Activated T-cell treated with anti-CD3 and anti-CD28 coated beads, Interleukin-2, amount 50 U/mL, for 72 hours (primary cell): ENCODE results near the gene NMRK1. TPM values are rescaled to one million over a fixed set of nuclear protein-coding genes. Genes with fewer than 3 reads are reported as not detected.
A peak's percentile ranks its signal among the peaks of the same experiment; 100 is the strongest.

Source experiments
- ATAC-seq, 2 donors: fragments of 150-1000 bp; cut with Tn5 transposase; replicated peaks in 1 of 2; 2 replicates each; pipeline ENCODE4 v1.10.0; 2021; ENCODE audit warnings: moderate library complexity in 2 of 2, mild to moderate bottlenecking in 1 of 2
- DNase-seq, 2 donors: peaks; one replicate each; pipeline ENCODE4 v3.0.0; 2021 to 2022; ENCODE audit warnings: mixed read lengths in 1 of 2
- H3K27ac Mint-ChIP-seq: one replicate; pipeline ENCODE4 v1.8.0; 2022; ENCODE audit warnings: mild to moderate bottlenecking, moderate library complexity, mixed read lengths
- H3K27me3 Mint-ChIP-seq: one replicate; pipeline ENCODE4 v1.8.0; 2022; ENCODE audit warnings: low read depth, mixed read lengths
- H3K36me3 Mint-ChIP-seq, 2 donors: one replicate each; pipeline ENCODE4 v1.8.0; 2022; ENCODE audit warnings: mixed read lengths in 2 of 2, mild to moderate bottlenecking in 1 of 2; ENCODE audit not compliant: insufficient read depth in 2 of 2
- H3K4me1 Mint-ChIP-seq: one replicate; pipeline ENCODE4 v1.8.0; 2022; ENCODE audit warnings: low read depth, mixed read lengths
- H3K4me3 Mint-ChIP-seq, 2 donors: one replicate each; pipeline ENCODE4 v1.8.0; 2022; ENCODE audit warnings: mild to moderate bottlenecking in 2 of 2, mixed read lengths in 2 of 2, moderate library complexity in 2 of 2
- H3K9me3 Mint-ChIP-seq, 2 donors: one replicate each; pipeline ENCODE4 v1.8.0; 2022; ENCODE audit warnings: mixed read lengths in 2 of 2
- total RNA-seq, 2 donors: library from RNA; stranded (reverse); gene quantifications; one replicate each; pipeline ENCODE4 v1.2.3, GENCODE V29; 2022

Gene NMRK1
- total RNA-seq, 2 donors from 2014 or later, result 41.0 to 59.3 TPM

GRCh38 chr9:75090579-75090978 is 2.6 kb upstream of the NMRK1 start:
- peak overlapping the region; percentile 84 for H3K27ac Mint-ChIP-seq
- peak overlapping the region; percentile 52 to 95 for H3K4me3 Mint-ChIP-seq
- ATAC-seq (no peak), DNase-seq (no peak)
- H3K9me3 Mint-ChIP-seq, result no peaks in the 10 kb centered on the region
- no peaks in the 10 kb centered on the region for H3K27me3 Mint-ChIP-seq
- H3K36me3 Mint-ChIP-seq, result peaks cover 2 to 8% of the 10 kb centered on the region in 2 donors
- peaks cover 75% of the 10 kb centered on the region for H3K4me1 Mint-ChIP-seq

GRCh38 chr9:75089373-75089766 is 1.4 kb upstream of the NMRK1 start:
- peaks cover 2 to 8% of the 10 kb centered on the region in 2 donors for H3K36me3 Mint-ChIP-seq
- H3K27ac Mint-ChIP-seq, result peak overlapping the region; percentile 84
- H3K9me3 Mint-ChIP-seq, result no peaks in the 10 kb centered on the region
- H3K27me3 Mint-ChIP-seq, result no peaks in the 10 kb centered on the region
- peaks cover 72% of the 10 kb centered on the region for H3K4me1 Mint-ChIP-seq
- DNase-seq (no peak), ATAC-seq (no peak)
- peak overlapping the region; percentile 92 to 95 for H3K4me3 Mint-ChIP-seq

GRCh38 chr9:75088646-75089372 is 854 bp upstream of the NMRK1 start:
- ATAC-seq, result peak; percentile 24 to 26
- Mint-ChIP-seq H3K36me3 (peaks cover 2 to 6% of the 10 kb centered on the region in 2 donors), H3K4me1 (peaks cover 66% of the 10 kb centered on the region), H3K27ac (peak overlapping the region; percentile 84), H3K9me3 (no peaks in the 10 kb centered on the region), H3K4me3 (peak overlapping the region; percentile 92 to 95), H3K27me3 (no peaks in the 10 kb centered on the region)
- DNase-seq, result peak; percentile 16 to 29

- Mint-ChIP-seq H3K27ac (peak overlapping the region; percentile 97), H3K4me1 (peaks cover 67% of the 10 kb centered on the region), H3K27me3 (no peaks in the 10 kb centered on the region), H3K4me3 (peak overlapping the region; percentile 93 to 98), H3K9me3 (no peaks in the 10 kb centered on the region), H3K36me3 (peaks cover 5 to 6% of the 10 kb centered on the region in 2 donors)
- ATAC-seq, result no peak
- peak; percentile 51 to 57 for DNase-seq
These were observed 599 bp downstream of the NMRK1 start for GRCh38 chr9:75087289-75087823.

- ATAC-seq (no peak), DNase-seq (peak; percentile 18 to 33)
- Mint-ChIP-seq H3K4me3 (peak overlapping the region; percentile 93 to 98), H3K27me3 (no peaks in the 10 kb centered on the region), H3K4me1 (peaks cover 65% of the 10 kb centered on the region), H3K9me3 (no peaks in the 10 kb centered on the region), H3K27ac (peak overlapping the region; percentile 97), H3K36me3 (peaks cover 5 to 8% of the 10 kb centered on the region in 2 donors)
These were observed 1.2 kb downstream of the NMRK1 start for GRCh38 chr9:75086541-75087288.

- Mint-ChIP-seq H3K27ac (peak overlapping the region; percentile 77), H3K36me3 (peaks cover 8 to 9% of the 10 kb centered on the region in 2 donors), H3K4me3 (peak overlapping the region in 1 of 2 donors; percentile 98), H3K9me3 (no peaks in the 10 kb centered on the region), H3K27me3 (no peaks in the 10 kb centered on the region), H3K4me1 (peaks cover 54% of the 10 kb centered on the region)
- DNase-seq, result no peak
- no peak for ATAC-seq
These were observed 2.3 kb downstream of the NMRK1 start for GRCh38 chr9:75085640-75086039.

- H3K27me3 Mint-ChIP-seq, result no peaks in the 10 kb centered on the region
- peak overlapping the region; percentile 40 for H3K27ac Mint-ChIP-seq
- peaks cover 8 to 12% of the 10 kb centered on the region in 2 donors for H3K36me3 Mint-ChIP-seq
- peaks cover 42% of the 10 kb centered on the region for H3K4me1 Mint-ChIP-seq
- no peaks in the 10 kb centered on the region for H3K9me3 Mint-ChIP-seq
- ATAC-seq (no peak), DNase-seq (no peak)
- no peak overlapping the region for H3K4me3 Mint-ChIP-seq
These were observed 3.8 kb downstream of the NMRK1 start for GRCh38 chr9:75084081-75084672.

- DNase-seq, result peak; percentile 8 to 31
- no peak for ATAC-seq
- Mint-ChIP-seq H3K4me3 (peak overlapping the region in 1 of 2 donors; percentile 47), H3K36me3 (peaks cover 6 to 13% of the 10 kb centered on the region in 2 donors), H3K4me1 (peaks cover 42% of the 10 kb centered on the region), H3K9me3 (no peaks in the 10 kb centered on the region), H3K27ac (peak overlapping the region; percentile 84), H3K27me3 (no peaks in the 10 kb centered on the region)
These were observed 4.6 kb downstream of the NMRK1 start for GRCh38 chr9:75083188-75083970.

- Mint-ChIP-seq H3K9me3 (no peaks in the 10 kb centered on the region), H3K36me3 (peaks cover 6 to 10% of the 10 kb centered on the region in 2 donors), H3K4me3 (no peak overlapping the region), H3K27me3 (no peaks in the 10 kb centered on the region), H3K27ac (peak overlapping the region; percentile 16), H3K4me1 (peaks cover 36% of the 10 kb centered on the region)
- DNase-seq, result no peak
- no peak for ATAC-seq
These were observed 6.3 kb downstream of the NMRK1 start for GRCh38 chr9:75081632-75082031.

- H3K4me3 Mint-ChIP-seq, result no peak overlapping the region
- ATAC-seq (no peak), DNase-seq (no peak)
- H3K27me3 Mint-ChIP-seq, result no peaks in the 10 kb centered on the region
- peaks cover 2 to 4% of the 10 kb centered on the region in 2 donors for H3K36me3 Mint-ChIP-seq
- H3K9me3 Mint-ChIP-seq, result no peaks in the 10 kb centered on the region
- H3K4me1 Mint-ChIP-seq, result peaks cover 25% of the 10 kb centered on the region
- no peak overlapping the region for H3K27ac Mint-ChIP-seq
These were observed 15.1 kb downstream of the NMRK1 start for GRCh38 chr9:75072895-75073294.

GRCh38 chr9:75071530-75072122 is 16.3 kb downstream of the NMRK1 start:
- Mint-ChIP-seq H3K4me1 (peaks cover 25% of the 10 kb centered on the region), H3K4me3 (peak overlapping the region; percentile 13 to 16), H3K36me3 (peaks cover 4 to 7% of the 10 kb centered on the region in 2 donors), H3K9me3 (no peaks in the 10 kb centered on the region), H3K27ac (peak overlapping the region; percentile 57), H3K27me3 (no peaks in the 10 kb centered on the region)
- DNase-seq (peak; percentile 62 to 66), ATAC-seq (peak; percentile 76 to 93)

GRCh38 chr9:75069171-75069570 is 18.8 kb downstream of the NMRK1 start:
- Mint-ChIP-seq H3K4me3 (no peak overlapping the region), H3K4me1 (peaks cover 25% of the 10 kb centered on the region), H3K36me3 (peaks cover 4 to 7% of the 10 kb centered on the region in 2 donors), H3K27ac (no peak overlapping the region), H3K9me3 (no peaks in the 10 kb centered on the region), H3K27me3 (no peaks in the 10 kb centered on the region)
- DNase-seq (no peak), ATAC-seq (no peak)
